CD8-positive, alpha-beta memory T cell (primary cell): ENCODE results near the gene TAGLN. TPM values are rescaled to one million over a fixed set of nuclear protein-coding genes. Genes with fewer than 3 reads are reported as not detected.
A peak's percentile ranks its signal among the peaks of the same experiment; 100 is the strongest.

Source experiments
- CTCF ChIA-PET: fragments of 350-600 bp; sonication (Branson Sonifier 250); formaldehyde crosslinking; loops from one replicate; lab custom pipeline; 2021; ENCODE audit warnings: antibody characterized with exemption; lab: Charles Lee
- POLR2A ChIA-PET: fragments of 350-600 bp; sonication (Branson Sonifier 250); formaldehyde crosslinking; loops from one replicate; lab custom pipeline; 2021; ENCODE audit warnings: antibody characterized with exemption; lab: Charles Lee
- DNase-seq, 5 donors: peaks; one replicate each; pipeline versions ENCODE4 v3.0.0 to v3.0.0-alpha.2; 2020 to 2022; ENCODE audit warnings: mixed read lengths in 1 of 5
- H3K27ac ChIP-seq: one replicate; pipeline ENCODE4 v1.7.0; 2013; ENCODE audit warnings: low read depth, mild to moderate bottlenecking, low read length, moderate library complexity
- H3K27me3 ChIP-seq: 2 replicates; pipeline ENCODE4 v1.7.0; 2013; ENCODE audit warnings: low read length, mild to moderate bottlenecking; ENCODE audit not compliant: insufficient read depth, poor library complexity, severe bottlenecking
- H3K36me3 ChIP-seq: 2 replicates; pipeline ENCODE4 v1.7.0; 2013; ENCODE audit warnings: mild to moderate bottlenecking, low read length, moderate library complexity; ENCODE audit not compliant: insufficient read depth
- H3K4me1 ChIP-seq: 2 replicates; pipeline ENCODE4 v1.7.0; 2013; ENCODE audit warnings: mild to moderate bottlenecking, low read length, moderate library complexity; ENCODE audit not compliant: insufficient read depth
- H3K4me3 ChIP-seq: 2 replicates; pipeline ENCODE4 v1.7.0; 2013; ENCODE audit warnings: mild to moderate bottlenecking, low read length
- H3K9me3 ChIP-seq: 2 replicates; pipeline ENCODE4 v1.7.0; 2013; ENCODE audit warnings: mild to moderate bottlenecking, low read length
- H3K27ac Mint-ChIP-seq, 8 donors: one replicate each; pipeline ENCODE4 v1.8.0; 2020 to 2021; ENCODE audit warnings: mixed read lengths in 8 of 8, mild to moderate bottlenecking in 6 of 8, inconsistent platforms in 3 of 8, moderate library complexity in 3 of 8
- H3K27me3 Mint-ChIP-seq, 2 donors: one replicate each; pipeline ENCODE4 v1.8.0; 2020 to 2021; ENCODE audit warnings: mixed read lengths in 2 of 2, mild to moderate bottlenecking in 1 of 2, moderate library complexity in 1 of 2
- H3K36me3 Mint-ChIP-seq, 3 donors: one replicate each; pipeline ENCODE4 v1.8.0; 2020 to 2021; ENCODE audit warnings: mixed read lengths in 3 of 3, inconsistent platforms in 1 of 3, mild to moderate bottlenecking in 1 of 3
- H3K4me1 Mint-ChIP-seq, 3 donors: one replicate each; pipeline ENCODE4 v1.8.0; 2020 to 2021; ENCODE audit warnings: mixed read lengths in 3 of 3, inconsistent platforms in 1 of 3, mild to moderate bottlenecking in 1 of 3
- H3K4me3 Mint-ChIP-seq, 7 donors: one replicate each; pipeline ENCODE4 v1.8.0; 2020 to 2021; ENCODE audit warnings: mixed read lengths in 7 of 7, mild to moderate bottlenecking in 6 of 7, moderate library complexity in 4 of 7, inconsistent platforms in 2 of 7
- H3K9me3 Mint-ChIP-seq, 5 donors: one replicate each; pipeline ENCODE4 v1.8.0; 2020 to 2022; ENCODE audit warnings: mixed read lengths in 5 of 5, mild to moderate bottlenecking in 3 of 5, moderate library complexity in 2 of 5, inconsistent platforms in 1 of 5
- polyA plus RNA-seq: library from polyadenylated mRNA; unstranded; fragments of 300-500 nt; fragmentation: Illumina TruSeq; gene quantifications from one replicate; pipeline ENCODE4 v1.2.3, GENCODE V29; 2021
- total RNA-seq, 2 experiments: library from RNA; stranded (reverse); gene quantifications; one replicate each; pipeline ENCODE4 v1.2.3, GENCODE V29; 2021

The TAGLN gene
- total RNA-seq, result 1 to 10 TPM; 1.8 to 2.2 TPM
- polyA plus RNA-seq, result 0.35 TPM

DNA sequence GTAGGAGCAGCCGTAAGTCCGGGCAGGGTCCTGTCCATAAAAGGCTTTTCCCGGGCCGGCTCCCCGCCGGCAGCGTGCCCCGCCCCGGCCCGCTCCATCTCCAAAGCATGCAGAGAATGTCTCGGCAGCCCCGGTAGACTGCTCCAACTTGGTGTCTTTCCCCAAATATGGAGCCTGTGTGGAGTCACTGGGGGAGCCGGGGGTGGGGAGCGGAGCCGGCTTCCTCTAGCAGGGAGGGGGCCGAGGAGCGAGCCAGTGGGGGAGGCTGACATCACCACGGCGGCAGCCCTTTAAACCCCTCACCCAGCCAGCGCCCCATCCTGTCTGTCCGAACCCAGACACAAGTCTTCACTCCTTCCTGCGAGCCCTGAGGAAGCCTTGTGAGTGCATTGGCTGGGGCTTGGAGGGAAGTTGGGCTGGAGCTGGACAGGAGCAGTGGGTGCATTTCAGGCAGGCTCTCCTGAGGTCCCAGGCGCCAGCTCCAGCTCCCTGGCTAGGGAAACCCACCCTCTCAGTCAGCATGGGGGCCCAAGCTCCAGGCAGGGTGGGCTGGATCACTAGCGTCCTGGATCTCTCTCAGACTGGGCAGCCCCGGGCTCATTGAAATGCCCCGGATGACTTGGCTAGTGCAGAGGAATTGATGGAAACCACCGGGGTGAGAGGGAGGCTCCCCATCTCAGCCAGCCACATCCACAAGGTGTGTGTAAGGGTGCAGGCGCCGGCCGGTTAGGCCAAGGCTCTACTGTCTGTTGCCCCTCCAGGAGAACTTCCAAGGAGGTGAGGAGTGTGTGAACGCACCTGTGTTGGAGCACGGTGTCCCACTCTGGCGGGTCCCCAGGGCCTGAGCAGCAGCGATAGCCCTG is at the start of gene TAGLN:
Gene TAGLN (plus strand): TSS at position 318 of the 863 bp plus-strand sequence. CDS start 3,644 bp downstream, outside the sequence.
- POLR2A ChIA-PET, result no interaction called here
- Mint-ChIP-seq H3K4me1 (peaks cover 0 to 10% (median 9%) of the 10 kb centered on the region in 3 donors), H3K27me3 (no peaks in the 10 kb centered on the region), H3K9me3 (no peaks in the 10 kb centered on the region), H3K4me3 (no peak within 1 kb of the TSS), H3K27ac (peak within 1 kb of the TSS in 4 of 8 donors; percentile 46 to 76 (median 54)), H3K36me3 (peaks cover 0 to 34% (median 4%) of the 10 kb centered on the region in 3 donors)
- no peaks in the 10 kb centered on the region for H3K9me3 ChIP-seq
- CTCF ChIA-PET, result no interaction called here
- H3K27me3 ChIP-seq, result no peaks in the 10 kb centered on the region
- DNase-seq, result no peak
- H3K4me3 ChIP-seq, result no peak within 1 kb of the TSS
- H3K36me3 ChIP-seq, result no peaks in the 10 kb centered on the region
- H3K4me1 ChIP-seq, result no peaks in the 10 kb centered on the region
- no peak within 1 kb of the TSS for H3K27ac ChIP-seq

DNA sequence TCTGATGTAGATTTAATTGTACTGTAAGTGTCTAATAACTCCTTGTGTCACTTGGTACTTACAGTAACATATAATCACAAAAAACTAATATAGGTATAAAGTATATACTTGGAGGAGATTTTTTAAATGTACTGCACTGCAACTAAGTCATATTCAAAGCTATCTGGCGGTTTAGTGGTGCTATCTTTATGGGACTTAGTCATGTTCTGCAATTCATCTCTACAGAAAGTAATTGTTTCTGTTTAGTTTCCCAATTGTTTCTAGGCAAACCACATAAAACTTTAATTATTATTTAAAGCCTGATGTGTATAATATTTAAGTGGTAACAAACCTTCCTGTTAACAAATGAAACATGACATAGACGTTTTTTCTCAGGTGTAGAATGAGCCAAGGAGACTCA is 47.1 kb upstream of the TAGLN start:
- no peak for DNase-seq
- Mint-ChIP-seq H3K4me3 (no peak overlapping the region), H3K36me3 (peaks cover 3 to 66% (median 3%) of the 10 kb centered on the region in 3 donors), H3K4me1 (peaks cover 35 to 82% (median 56%) of the 10 kb centered on the region in 3 donors), H3K9me3 (no peaks in the 10 kb centered on the region), H3K27ac (peak overlapping the region in 2 of 8 donors; percentile 48 to 49), H3K27me3 (no peaks in the 10 kb centered on the region)
- ChIA-PET POLR2A (interaction anchor here (0.5 kb wide), 1 partner anchor 45 kb away, joined by 5 read pairs; no protein-coding TSS in a partner anchor), CTCF (interaction anchor here (0.8 kb wide), 1 partner anchor 316 kb away, joined by 3 read pairs; no protein-coding TSS in a partner anchor)
- Histone ChIP-seq H3K27me3 (no peaks in the 10 kb centered on the region), H3K27ac (no peak overlapping the region), H3K4me3 (no peak overlapping the region), H3K4me1 (peaks cover 5% of the 10 kb centered on the region), H3K36me3 (peaks cover 16% of the 10 kb centered on the region), H3K9me3 (no peaks in the 10 kb centered on the region)

DNA sequence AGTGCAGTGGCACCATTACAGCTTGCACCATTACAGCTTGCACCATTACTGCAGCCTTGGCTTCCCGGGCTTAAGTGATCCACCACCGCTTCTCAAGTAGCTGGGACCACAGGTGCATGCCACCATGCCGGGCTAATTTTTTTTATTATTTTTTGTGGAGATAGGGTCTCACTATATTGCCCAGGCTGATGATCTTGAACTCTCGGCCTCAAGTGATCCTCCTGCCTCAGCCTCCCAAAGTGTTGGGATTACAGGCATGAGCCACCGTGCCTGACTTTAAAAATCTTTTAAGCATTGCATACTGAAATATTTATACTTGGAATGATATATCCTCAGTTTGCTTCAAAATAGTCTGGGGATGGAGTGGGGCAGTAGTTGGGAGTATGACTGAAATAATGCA is 44.7 kb upstream of the TAGLN start:
- Mint-ChIP-seq H3K9me3 (no peaks in the 10 kb centered on the region), H3K4me3 (no peak overlapping the region), H3K27ac (no peak overlapping the region), H3K4me1 (peaks cover 34 to 78% (median 47%) of the 10 kb centered on the region in 3 donors), H3K27me3 (no peaks in the 10 kb centered on the region), H3K36me3 (peaks cover 0 to 67% (median 2%) of the 10 kb centered on the region in 3 donors)
- CTCF ChIA-PET, result no interaction called here
- H3K36me3 ChIP-seq, result peaks cover 19% of the 10 kb centered on the region
- no peaks in the 10 kb centered on the region for H3K27me3 ChIP-seq
- no peak overlapping the region for H3K4me3 ChIP-seq
- no peak for DNase-seq
- POLR2A ChIA-PET, result no interaction called here
- no peaks in the 10 kb centered on the region for H3K9me3 ChIP-seq
- H3K4me1 ChIP-seq, result no peaks in the 10 kb centered on the region
- no peak overlapping the region for H3K27ac ChIP-seq

DNA sequence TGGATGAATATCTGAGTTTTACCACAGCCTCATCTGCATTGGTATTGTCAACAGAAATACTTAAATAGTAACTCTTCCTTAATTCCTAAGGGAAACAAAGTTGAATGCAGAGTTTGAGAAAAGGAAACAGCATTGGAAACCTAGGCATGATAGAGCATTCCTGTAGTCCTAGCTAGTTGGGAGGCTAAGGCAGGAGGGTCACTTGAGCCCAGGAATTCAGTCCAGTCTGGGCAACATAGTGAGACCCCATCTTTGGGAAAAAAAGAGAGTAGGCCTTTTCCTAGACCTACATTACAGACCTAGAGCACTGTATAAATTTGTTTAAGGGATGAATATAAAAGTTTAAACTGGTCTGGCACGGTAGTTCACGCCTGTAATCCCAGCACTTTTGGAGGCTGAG is 41.7 kb upstream of the TAGLN start:
- Histone ChIP-seq H3K4me1 (no peaks in the 10 kb centered on the region), H3K36me3 (peaks cover 32% of the 10 kb centered on the region), H3K4me3 (no peak overlapping the region), H3K27me3 (no peaks in the 10 kb centered on the region), H3K9me3 (no peaks in the 10 kb centered on the region), H3K27ac (no peak overlapping the region)
- Mint-ChIP-seq H3K27ac (peak overlapping the region in 4 of 8 donors; percentile 27 to 83 (median 54)), H3K4me1 (peaks cover 20 to 55% (median 36%) of the 10 kb centered on the region in 3 donors), H3K36me3 (peaks cover 0 to 78% (median 1%) of the 10 kb centered on the region in 3 donors), H3K4me3 (no peak overlapping the region), H3K27me3 (no peaks in the 10 kb centered on the region), H3K9me3 (no peaks in the 10 kb centered on the region)
- ChIA-PET POLR2A (no interaction called here), CTCF (interaction anchor here (0.7 to 2.0 kb wide), 3 partner anchors 9 to 13 kb away, joined by 3 to 5 read pairs (median 3); partner anchors contain the start of gene PAFAH1B2)
- no peak for DNase-seq

DNA sequence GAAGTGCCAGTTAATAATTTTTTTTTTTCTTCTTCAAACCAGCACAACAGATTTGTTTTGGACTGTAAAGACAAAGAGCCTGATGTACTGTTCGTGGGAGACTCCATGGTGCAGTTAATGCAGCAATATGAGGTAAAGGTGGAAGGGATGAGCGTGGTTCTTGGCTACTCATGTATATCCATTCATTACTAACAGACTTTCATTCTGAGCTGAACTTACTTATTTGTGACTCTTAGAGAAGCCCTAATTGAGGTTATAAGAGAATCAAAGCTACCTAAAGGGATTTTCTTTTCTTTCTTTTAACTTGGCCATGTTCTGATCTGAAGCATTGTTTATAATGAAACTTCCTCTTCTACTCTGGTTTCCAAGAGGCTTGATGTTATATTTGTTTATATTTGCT is 39.3 kb upstream of the TAGLN start:
- peaks cover 36% of the 10 kb centered on the region for H3K36me3 ChIP-seq
- H3K4me1 Mint-ChIP-seq, result peaks cover 16 to 38% (median 30%) of the 10 kb centered on the region in 3 donors
- peaks cover 0 to 80% (median 4%) of the 10 kb centered on the region in 3 donors for H3K36me3 Mint-ChIP-seq
- ChIA-PET CTCF (interaction anchor here (1.1 to 1.9 kb wide), 4 partner anchors 12 to 51 kb away, joined by 3 to 8 read pairs (median 3); partner anchors contain the start of genes PAFAH1B2 and SIDT2), POLR2A (no interaction called here)
- no peak for DNase-seq
- peak overlapping the region in 3 of 8 donors; percentile 40 to 91 (median 47) for H3K27ac Mint-ChIP-seq
- H3K4me3 ChIP-seq, result no peak overlapping the region
- H3K4me1 ChIP-seq, result no peaks in the 10 kb centered on the region
- no peak overlapping the region for H3K27ac ChIP-seq
- H3K9me3 Mint-ChIP-seq, result no peaks in the 10 kb centered on the region
- H3K9me3 ChIP-seq, result no peaks in the 10 kb centered on the region
- H3K27me3 ChIP-seq, result no peaks in the 10 kb centered on the region
- H3K4me3 Mint-ChIP-seq, result no peak overlapping the region
- no peaks in the 10 kb centered on the region for H3K27me3 Mint-ChIP-seq

DNA sequence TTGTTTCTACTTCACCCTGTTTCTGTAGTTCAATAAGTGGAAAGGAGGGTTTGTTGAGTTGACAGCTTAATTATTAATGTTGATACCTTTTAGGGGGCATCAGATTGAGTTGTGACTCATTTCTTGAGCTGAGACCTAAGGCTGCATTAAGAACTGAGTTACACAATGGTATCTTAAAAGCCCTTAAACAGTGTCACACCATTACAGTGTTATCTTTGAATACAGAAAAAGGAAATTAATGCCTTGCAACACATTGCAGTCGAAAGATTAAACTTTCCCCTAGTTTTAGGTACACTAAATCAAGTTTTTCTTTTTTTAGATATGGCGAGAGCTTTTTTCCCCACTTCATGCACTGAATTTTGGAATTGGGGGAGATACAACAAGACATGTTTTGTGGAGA is 38.3 kb upstream of the TAGLN start:
- POLR2A ChIA-PET, result interaction anchor here (0.9 kb wide), 1 partner anchor 16 kb away, joined by 4 read pairs; the partner anchor contains the start of gene PAFAH1B2
- Histone ChIP-seq H3K9me3 (no peaks in the 10 kb centered on the region), H3K4me1 (no peaks in the 10 kb centered on the region), H3K27me3 (no peaks in the 10 kb centered on the region), H3K27ac (no peak overlapping the region), H3K4me3 (no peak overlapping the region), H3K36me3 (peaks cover 36% of the 10 kb centered on the region)
- Mint-ChIP-seq H3K9me3 (no peaks in the 10 kb centered on the region), H3K4me1 (peaks cover 14 to 29% (median 25%) of the 10 kb centered on the region in 3 donors), H3K4me3 (no peak overlapping the region), H3K27ac (peak overlapping the region in 2 of 8 donors; percentile 27 to 70), H3K27me3 (no peaks in the 10 kb centered on the region), H3K36me3 (peaks cover 4 to 80% (median 5%) of the 10 kb centered on the region in 3 donors)
- no peak for DNase-seq
- CTCF ChIA-PET, result interaction anchor here (1.3 to 1.9 kb wide), 3 partner anchors 11 to 17 kb away, joined by 3 to 8 read pairs (median 3); partner anchors contain the start of genes PAFAH1B2 and SIDT2

DNA sequence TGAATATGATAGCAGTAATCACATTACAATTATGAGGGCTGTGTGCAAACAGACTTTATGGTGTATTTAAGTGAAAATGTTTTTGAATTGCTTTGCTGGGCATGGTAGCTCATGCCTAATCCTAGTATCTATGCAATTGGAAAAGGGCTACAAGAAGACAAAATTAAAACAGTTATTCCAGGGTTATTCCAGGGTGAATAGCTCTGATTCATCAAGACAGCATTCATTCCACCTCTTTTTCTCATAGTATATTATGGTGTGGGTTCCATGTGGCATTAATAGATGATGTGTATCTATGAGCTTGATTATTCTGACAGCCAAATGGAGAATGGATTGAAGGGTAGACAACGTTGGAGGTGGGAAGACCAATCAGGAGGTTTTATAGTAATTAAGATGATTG is 32.7 kb upstream of the TAGLN start:
- no peak overlapping the region for H3K4me3 Mint-ChIP-seq
- no peak overlapping the region for H3K4me3 ChIP-seq
- POLR2A ChIA-PET, result interaction anchor here (1.2 kb wide), 1 partner anchor 12 kb away, joined by 4 read pairs; the partner anchor contains the start of gene SIDT2

More for the DNA sequence above, 32.7 kb upstream of the TAGLN start:
- Histone ChIP-seq H3K4me1 (no peaks in the 10 kb centered on the region), H3K36me3 (peaks cover 32% of the 10 kb centered on the region), H3K9me3 (no peaks in the 10 kb centered on the region), H3K27me3 (no peaks in the 10 kb centered on the region), H3K27ac (no peak overlapping the region)
- Mint-ChIP-seq H3K4me1 (peaks cover 0 to 4% (median 0%) of the 10 kb centered on the region in 3 donors), H3K27ac (peak overlapping the region in 4 of 8 donors; percentile 33 to 83 (median 60)), H3K27me3 (no peaks in the 10 kb centered on the region), H3K36me3 (peaks cover 4 to 88% (median 5%) of the 10 kb centered on the region in 3 donors), H3K9me3 (no peaks in the 10 kb centered on the region)
- no peak for DNase-seq
- CTCF ChIA-PET, result no interaction called here
